AG04450 (cell line): ENCODE results near the gene SLC3A2. TPM values are rescaled to one million over a fixed set of nuclear protein-coding genes. Genes with fewer than 3 reads are reported as not detected.

Source experiments
- CTCF ChIA-PET: fragments of 300-600, 350-600 bp; formaldehyde crosslinking; extraction: SDS; loops from one replicate; lab custom pipeline; 2022; ENCODE audit warnings: antibody characterized with exemption, inconsistent platforms; lab: Charles Lee
- POLR2A ChIA-PET: fragments of 350-600 bp; formaldehyde crosslinking; extraction: SDS; loops from one replicate; lab custom pipeline; 2021; ENCODE audit warnings: antibody characterized with exemption, inconsistent platforms; lab: Yijun Ruan, JAX
- DNase-seq: peaks from one replicate; pipeline ENCODE4 v3.0.0-alpha.2; 2011; ENCODE audit warnings: low read depth, low spot score
- H3K27ac ChIP-seq: one replicate; pipeline ENCODE4 v1.5.1; 2012; ENCODE audit warnings: low read depth, low read length, control low read depth
- H3K27me3 ChIP-seq: one replicate; pipeline ENCODE4 v1.6.0; 2012; ENCODE audit warnings: low read length; ENCODE audit not compliant: control insufficient read depth, insufficient read depth
- H3K4me3 ChIP-seq: 2 replicates; pipeline ENCODE4 v1.5.1; 2011; ENCODE audit warnings: mild to moderate bottlenecking, low read depth, low read length, control low read depth
- H3K9me3 ChIP-seq: 2 replicates; pipeline ENCODE4 v1.5.1; 2012; ENCODE audit warnings: low read length; ENCODE audit not compliant: control insufficient read depth, insufficient read depth
- CTCF ChIP-seq: IDR thresholded peaks from 2 replicates; pipeline ENCODE4 v1.5.1; 2011; ENCODE audit warnings: low read depth, low read length, control low read depth, inconsistent platforms
- polyA plus RNA-seq: library from polyadenylated mRNA; depleted of rRNA; stranded (reverse); fragments of >200 nt; gene quantifications from 2 replicates; pipeline ENCODE4 v1.2.3, GENCODE V29; 2011

Gene SLC3A2
- polyA plus RNA-seq, 1 experiment: 263 TPM

GRCh38 chr11:62923601-62924411 is 43.1 kb downstream of the SLC3A2 start:
- ChIA-PET CTCF (interaction anchor here (0.6 to 8.7 kb wide), 9 partner anchors 10 to 1053 kb away, joined by 3 to 58 read pairs (median 6); no protein-coding TSS in a partner anchor), POLR2A (no interaction called here)
- Histone ChIP-seq H3K9me3 (no peaks in the 10 kb centered on the region; the same call in 1 of the 2 replicates), H3K27me3 (peaks cover 74% of the 10 kb centered on the region), H3K27ac (no peak overlapping the region), H3K4me3 (peak overlapping the region; percentile 22)
- TF ChIP-seq CTCF: no peak
- no peak for DNase-seq

GRCh38 chr11:62925308-62925707 is 44.6 kb downstream of the SLC3A2 start:
- CTCF ChIA-PET: interaction anchor here (2.4 to 3.1 kb wide), 2 partner anchors 19 to 98 kb away, joined by 6 to 17 read pairs; no protein-coding TSS in a partner anchor

GRCh38 chr11:62925745-62926679 is 45.3 kb downstream of the SLC3A2 start:
- Histone ChIP-seq H3K27ac (no peak overlapping the region), H3K27me3 (peaks cover 70% of the 10 kb centered on the region), H3K4me3 (peak overlapping the region; percentile 46), H3K9me3 (no peaks in the 10 kb centered on the region; the same call in 1 of the 2 replicates)
- ChIA-PET POLR2A (no interaction called here), CTCF (interaction anchor here (0.6 to 3.1 kb wide), 3 partner anchors 20 to 110 kb away, joined by 3 to 17 read pairs (median 6); no protein-coding TSS in a partner anchor)
- no peak for TF ChIP-seq CTCF
- DNase-seq: no peak

More at GRCh38 chr11:62925308-62925707, 44.6 kb downstream of the SLC3A2 start:
- H3K4me3 ChIP-seq: no peak overlapping the region
- TF ChIP-seq CTCF: no peak
- H3K27ac ChIP-seq: no peak overlapping the region
- H3K27me3 ChIP-seq: peaks cover 76% of the 10 kb centered on the region
- POLR2A ChIA-PET: no interaction called here
- DNase-seq: no peak
- no peaks in the 10 kb centered on the region; the same call in 1 of the 2 replicates for H3K9me3 ChIP-seq

GRCh38 chr11:62926680-62927455 is 46.2 kb downstream of the SLC3A2 start:
- Histone ChIP-seq H3K27me3 (peaks cover 65% of the 10 kb centered on the region), H3K4me3 (no peak overlapping the region), H3K27ac (no peak overlapping the region), H3K9me3 (no peaks in the 10 kb centered on the region; the same call in 1 of the 2 replicates)
- POLR2A ChIA-PET: no interaction called here
- no peak for DNase-seq
- CTCF ChIA-PET: interaction anchor here (0.6 to 3.1 kb wide), 3 partner anchors 10 to 97 kb away, joined by 5 to 17 read pairs (median 6); no protein-coding TSS in a partner anchor
- TF ChIP-seq CTCF: no peak
